Measurements from ENCODE around the gene NHLRC1. TPM values are rescaled to one million over a fixed set of nuclear protein-coding genes. Genes with fewer than 3 reads are reported as not detected.

The NHLRC1 gene
- total RNA-seq, 1 donor from 2014 or later = 2.3 TPM

GRCh38 chr6:18102783-18103509, 19.5 kb downstream of the NHLRC1 start:
- no peak for DNase-seq
- intact Hi-C loops (cut with DNase I) = no loop called here
- H3K9me3 ChIP-seq = peaks cover 8% of the 10 kb centered on the region
- H3K27me3 ChIP-seq = no peaks in the 10 kb centered on the region
- no peaks in the 10 kb centered on the region for H3K36me3 ChIP-seq
- no peak for ATAC-seq
- no peak overlapping the region for H3K4me3 ChIP-seq
- TF ChIP-seq CTCF (IDR thresholded peaks at IDR 0.05) = no peak
- no peaks in the 10 kb centered on the region for H3K4me1 ChIP-seq
- no peak overlapping the region for H3K27ac ChIP-seq

GRCh38 chr6:18101873-18102272, 20.6 kb downstream of the NHLRC1 start:
- Histone ChIP-seq H3K27ac (no peak overlapping the region), H3K36me3 (no peaks in the 10 kb centered on the region), H3K4me1 (no peaks in the 10 kb centered on the region), H3K4me3 (no peak overlapping the region), H3K9me3 (no peaks in the 10 kb centered on the region), H3K27me3 (no peaks in the 10 kb centered on the region)
- ATAC-seq (no peak), DNase-seq (no peak)
- no peak for TF ChIP-seq CTCF (IDR thresholded peaks at IDR 0.05)
- intact Hi-C loops (cut with DNase I) = no loop called here

DNA sequence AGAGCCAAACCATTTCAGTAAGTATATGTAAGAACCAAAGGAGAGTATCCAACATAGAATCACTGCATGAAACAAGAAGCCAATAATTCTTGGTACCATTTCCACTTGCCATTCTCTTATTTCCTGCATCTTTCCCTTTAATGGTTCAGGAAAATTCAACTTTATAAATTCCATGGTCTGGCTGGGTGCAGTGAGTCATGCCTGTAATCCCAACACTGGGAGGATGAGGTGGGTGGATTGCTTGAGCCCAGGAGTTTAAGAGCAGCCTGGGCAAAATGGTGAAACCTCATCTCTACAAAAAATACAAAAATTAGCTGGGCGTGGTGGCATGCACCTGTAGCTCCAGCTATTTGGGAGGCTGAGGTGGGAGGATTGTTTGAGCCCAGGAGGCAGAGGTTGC, 21.2 kb downstream of the NHLRC1 start:
- intact Hi-C loops (cut with DNase I) = no loop called here
- no peaks in the 10 kb centered on the region for H3K36me3 ChIP-seq
- no peak overlapping the region for H3K4me3 ChIP-seq
- no peak overlapping the region for H3K27ac ChIP-seq
- no peaks in the 10 kb centered on the region for H3K9me3 ChIP-seq
- ATAC-seq (no peak), DNase-seq (no peak)
- no peaks in the 10 kb centered on the region for H3K4me1 ChIP-seq
- TF ChIP-seq CTCF (IDR thresholded peaks at IDR 0.05) = no peak
- H3K27me3 ChIP-seq = no peaks in the 10 kb centered on the region

DNA sequence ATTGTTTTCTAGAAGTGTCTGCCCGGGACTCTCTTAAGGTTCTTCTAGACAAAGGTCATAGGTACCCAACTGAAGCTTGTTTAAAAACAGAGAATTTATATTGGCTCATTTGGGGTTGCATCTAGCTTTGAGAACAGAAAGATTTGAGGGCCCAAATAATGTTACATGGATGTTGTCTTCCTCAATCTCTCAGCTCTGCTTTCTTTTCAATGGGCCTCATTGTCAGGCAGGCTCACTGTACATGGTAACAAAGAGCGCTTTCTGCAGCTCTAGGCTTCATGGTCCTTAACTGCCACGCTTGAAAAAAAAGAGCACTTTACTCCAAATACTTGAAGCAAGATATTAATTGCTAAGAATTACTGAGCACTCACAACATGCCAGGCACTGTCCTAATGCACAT, 22.2 kb downstream of the NHLRC1 start:
- no peaks in the 10 kb centered on the region for H3K9me3 ChIP-seq
- TF ChIP-seq CTCF (IDR thresholded peaks at IDR 0.05) = no peak
- H3K27ac ChIP-seq = no peak overlapping the region
- DNase-seq (no peak), ATAC-seq (no peak)
- H3K4me1 ChIP-seq = no peaks in the 10 kb centered on the region
- no peaks in the 10 kb centered on the region for H3K27me3 ChIP-seq
- no peaks in the 10 kb centered on the region for H3K36me3 ChIP-seq
- H3K4me3 ChIP-seq = no peak overlapping the region
- intact Hi-C loops (cut with DNase I) = no loop called here

- DNase-seq (no peak), ATAC-seq (no peak)
- Histone ChIP-seq H3K36me3 (no peaks in the 10 kb centered on the region), H3K9me3 (no peaks in the 10 kb centered on the region), H3K4me1 (no peaks in the 10 kb centered on the region), H3K27ac (no peak overlapping the region), H3K27me3 (no peaks in the 10 kb centered on the region), H3K4me3 (no peak overlapping the region)
- TF ChIP-seq CTCF (IDR thresholded peaks at IDR 0.05) = no peak
- intact Hi-C loops (cut with DNase I) = no loop called here
Observed at GRCh38 chr6:18099511-18099910, 23.0 kb downstream of the NHLRC1 start.

DNA sequence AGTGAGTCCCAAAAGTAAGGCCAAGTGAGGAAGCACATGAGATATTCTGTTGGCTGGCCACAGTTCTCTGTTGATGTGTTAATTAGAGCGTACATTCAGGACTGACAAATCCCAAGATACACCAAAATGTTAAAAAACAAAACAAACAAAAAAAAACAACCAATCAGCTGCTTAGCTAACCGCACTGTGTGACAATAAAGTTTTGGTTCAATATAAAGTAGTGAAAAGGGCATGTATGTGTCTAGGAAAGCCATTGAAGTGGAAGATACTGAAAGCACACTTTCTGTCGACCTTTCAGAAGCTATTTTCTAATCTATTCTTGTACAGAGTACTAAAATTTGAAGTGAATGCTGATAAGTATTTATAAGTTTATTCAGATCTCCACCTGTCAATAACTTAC, 26.1 kb downstream of the NHLRC1 start:
- Histone ChIP-seq H3K27me3 (no peaks in the 10 kb centered on the region), H3K4me3 (no peak overlapping the region), H3K4me1 (no peaks in the 10 kb centered on the region), H3K36me3 (no peaks in the 10 kb centered on the region), H3K27ac (no peak overlapping the region), H3K9me3 (no peaks in the 10 kb centered on the region)
- no peak for DNase-seq
- intact Hi-C loops (cut with DNase I) = no loop called here
- no peak for TF ChIP-seq CTCF (IDR thresholded peaks at IDR 0.05)
- ATAC-seq = no peak
